Urinary bladder (tissue), 4 donors: Measurements from ENCODE around the gene MED27. TPM values are rescaled to one million over a fixed set of nuclear protein-coding genes. Genes with fewer than 3 reads are reported as not detected.
"Not testable (repeated sequence)": the region's sequence is repeated elsewhere in the genome, so short reads cannot be mapped to it uniquely, and the experiment has no call there.

ENCODE experiments used
- DNase-seq: peaks from one replicate; pipeline ENCODE4 v3.0.0-alpha.2; 2015; ENCODE audit errors: extremely low spot score
- H3K27ac ChIP-seq: one replicate; pipeline ENCODE4 v1.5.1; 2013; ENCODE audit warnings: low read depth, mild to moderate bottlenecking, moderate library complexity
- H3K36me3 ChIP-seq: one replicate; pipeline ENCODE4 v1.6.1; 2013; ENCODE audit warnings: mild to moderate bottlenecking, moderate library complexity; ENCODE audit not compliant: insufficient read depth
- H3K4me1 ChIP-seq: one replicate; pipeline ENCODE4 v1.6.1; 2013; ENCODE audit warnings: mild to moderate bottlenecking, moderate library complexity; ENCODE audit not compliant: insufficient read depth
- H3K4me3 ChIP-seq: one replicate; pipeline ENCODE4 v1.5.1; 2013; ENCODE audit warnings: low read depth, low read length
- WGBS: extraction: QIAGEN DNeasy Blood & Tissue Kit; methylation state at CpG from one replicate; pipeline ENCODE4 v1.1.7; 2013; 5-methylcytosine and 5-hydroxymethylcytosine counted together
- polyA plus RNA-seq: library from polyadenylated mRNA; stranded (reverse); fragments of 200-250 nt; gene quantifications from one replicate; pipeline ENCODE4 v1.2.3, GENCODE V29; 2013
- total RNA-seq: library from RNA; depleted of rRNA; stranded (reverse); fragments of >200 nt; gene quantifications from one replicate; pipeline ENCODE4 v1.2.3, GENCODE V29; 2014
- donor health status: healthy with polysubstance abuse.
- donor health status: healthy.

The MED27 gene
- total and polyA plus RNA-seq, 2 donors, result 7.7 to 26.6 TPM

- H3K27ac ChIP-seq, result no peak overlapping the region
- WGBS, result 97% methylated on average over 2 of the region's 2 CpGs
- H3K36me3 ChIP-seq, result peaks cover 3% of the 10 kb centered on the region
- H3K4me1 ChIP-seq, result peaks cover 1% of the 10 kb centered on the region
- no peak for DNase-seq
- H3K4me3 ChIP-seq, result no peak overlapping the region
These were observed 68.4 kb downstream of the MED27 start for GRCh38 chr9:132011309-132011708.

GRCh38 chr9:132010201-132010600 lies 69.5 kb downstream of the MED27 start:
- WGBS, result 85% methylated on average over 2 of the region's 2 CpGs
- not testable (repeated sequence) for H3K4me1 ChIP-seq, H3K4me3 ChIP-seq, H3K27ac ChIP-seq, H3K36me3 ChIP-seq, DNase-seq

- 86% methylated on average over 12 of the region's 12 CpGs for WGBS
- DNase-seq, result no peak
- peaks cover 3% of the 10 kb centered on the region for H3K36me3 ChIP-seq
- H3K27ac ChIP-seq, result no peak overlapping the region
- peaks cover 1% of the 10 kb centered on the region for H3K4me1 ChIP-seq
- no peak overlapping the region for H3K4me3 ChIP-seq
These were observed 70.5 kb downstream of the MED27 start for GRCh38 chr9:132008855-132009812.

GRCh38 chr9:132008184-132008803 lies 71.4 kb downstream of the MED27 start:
- 71% methylated on average over 8 of the region's 8 CpGs for WGBS
- DNase-seq, result no peak
- H3K36me3 ChIP-seq, result peaks cover 3% of the 10 kb centered on the region
- H3K4me1 ChIP-seq, result peaks cover 1% of the 10 kb centered on the region
- no peak overlapping the region for H3K27ac ChIP-seq
- no peak overlapping the region for H3K4me3 ChIP-seq

DNA sequence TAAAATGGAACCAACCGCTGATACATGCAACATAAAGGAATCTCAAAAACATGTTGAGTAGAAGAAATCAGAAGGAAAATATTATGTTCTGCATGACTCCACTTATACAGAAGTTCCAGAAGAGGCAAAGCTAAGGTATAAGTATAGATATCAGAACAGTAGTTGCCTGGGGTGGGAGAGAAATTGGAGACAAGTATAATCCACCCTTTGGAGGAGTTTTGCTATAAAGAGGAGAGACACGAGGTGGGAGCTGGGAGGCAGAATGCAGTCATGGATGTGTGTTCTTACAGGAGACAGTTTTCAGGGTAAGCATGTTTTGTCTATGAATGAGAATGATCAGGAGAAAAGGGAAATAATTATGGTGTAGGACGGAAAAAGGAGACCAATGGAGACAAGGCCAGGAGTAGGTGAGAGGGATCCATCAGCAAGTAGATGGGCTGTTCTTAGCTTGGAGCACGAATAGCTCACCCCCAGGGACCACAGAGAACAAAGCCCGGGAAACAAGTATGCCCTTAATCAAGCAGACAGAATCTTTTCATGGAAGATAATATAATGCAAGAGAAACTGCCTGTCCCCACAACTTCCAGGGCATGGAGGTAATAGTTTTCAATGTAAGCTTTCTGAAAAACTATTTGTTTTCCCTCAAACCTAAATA lies 72.2 kb downstream of the MED27 start:
- 88% methylated on average over 5 of the region's 5 CpGs for WGBS

DNA sequence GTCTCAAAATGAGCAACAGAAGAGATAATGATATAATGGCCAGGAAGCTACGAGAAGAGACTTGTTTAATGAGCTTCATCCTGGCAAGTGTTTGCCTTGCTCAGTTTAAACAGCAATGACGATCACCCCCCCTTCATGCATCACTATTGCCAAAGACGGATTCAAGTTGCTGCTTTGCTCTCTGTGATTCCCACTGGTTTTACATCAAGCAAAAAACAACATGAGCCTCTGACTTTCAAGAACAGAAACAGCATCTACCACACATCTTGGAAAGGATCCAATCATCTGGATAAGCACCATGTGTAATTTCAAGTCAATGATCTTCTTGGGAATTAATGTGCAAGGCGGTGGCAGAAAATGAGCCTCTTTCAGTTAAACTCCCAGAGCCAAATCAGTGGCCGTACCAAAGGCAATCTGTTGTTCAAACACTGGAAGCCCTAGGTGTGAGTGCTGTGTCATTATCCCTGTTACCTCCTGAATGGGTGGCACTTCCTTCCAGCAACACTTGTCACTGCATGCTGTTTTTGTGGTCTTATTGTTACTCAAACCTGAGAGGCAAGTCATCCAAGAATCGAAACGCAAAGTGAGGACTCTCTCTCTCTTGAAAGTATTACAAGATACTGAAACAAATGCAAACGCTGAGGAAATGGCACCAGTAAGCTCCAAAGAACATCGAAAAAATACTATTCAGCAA lies 72.8 kb downstream of the MED27 start:
- H3K4me3 ChIP-seq, result no peak overlapping the region
- WGBS, result 68% methylated on average over 9 of the region's 9 CpGs
- H3K36me3 ChIP-seq, result no peaks in the 10 kb centered on the region
- H3K4me1 ChIP-seq, result peaks cover 1% of the 10 kb centered on the region
- no peak overlapping the region for H3K27ac ChIP-seq
- DNase-seq, result no peak

More for the DNA sequence above, 72.2 kb downstream of the MED27 start:
- H3K4me3 ChIP-seq, result no peak overlapping the region
- no peak for DNase-seq
- H3K36me3 ChIP-seq, result no peaks in the 10 kb centered on the region
- peaks cover 1% of the 10 kb centered on the region for H3K4me1 ChIP-seq
- no peak overlapping the region for H3K27ac ChIP-seq

- Histone ChIP-seq H3K4me1 (peaks cover 1% of the 10 kb centered on the region), H3K27ac (no peak overlapping the region), H3K36me3 (no peaks in the 10 kb centered on the region), H3K4me3 (no peak overlapping the region)
- DNase-seq, result no peak
- WGBS, result 74% methylated on average over 6 of the region's 6 CpGs
These were observed 73.8 kb downstream of the MED27 start for GRCh38 chr9:132005899-132006298.

- DNase-seq, result no peak
- H3K4me1 ChIP-seq, result peaks cover 1% of the 10 kb centered on the region
- WGBS, result 92% methylated on average over 5 of the region's 5 CpGs
These were observed 75.3 kb downstream of the MED27 start for GRCh38 chr9:132004323-132004722.

GRCh38 chr9:132003896-132004295 lies 75.8 kb downstream of the MED27 start:
- Histone ChIP-seq H3K27ac (no peak overlapping the region), H3K4me3 (no peak overlapping the region), H3K36me3 (no peaks in the 10 kb centered on the region), H3K4me1 (peaks cover 1% of the 10 kb centered on the region)
- DNase-seq, result no peak
- 87% methylated on average over 9 of the region's 9 CpGs for WGBS

More at GRCh38 chr9:132004323-132004722, 75.3 kb downstream of the MED27 start:
- H3K36me3 ChIP-seq, result no peaks in the 10 kb centered on the region
- H3K4me3 ChIP-seq, result no peak overlapping the region
- no peak overlapping the region for H3K27ac ChIP-seq

- Histone ChIP-seq H3K4me1 (peaks cover 1% of the 10 kb centered on the region), H3K4me3 (no peak overlapping the region), H3K36me3 (no peaks in the 10 kb centered on the region), H3K27ac (no peak overlapping the region)
- WGBS, result 95% methylated on average over 5 of the region's 5 CpGs
- no peak for DNase-seq
These were observed 76.4 kb downstream of the MED27 start for GRCh38 chr9:132003319-132003704.

DNA sequence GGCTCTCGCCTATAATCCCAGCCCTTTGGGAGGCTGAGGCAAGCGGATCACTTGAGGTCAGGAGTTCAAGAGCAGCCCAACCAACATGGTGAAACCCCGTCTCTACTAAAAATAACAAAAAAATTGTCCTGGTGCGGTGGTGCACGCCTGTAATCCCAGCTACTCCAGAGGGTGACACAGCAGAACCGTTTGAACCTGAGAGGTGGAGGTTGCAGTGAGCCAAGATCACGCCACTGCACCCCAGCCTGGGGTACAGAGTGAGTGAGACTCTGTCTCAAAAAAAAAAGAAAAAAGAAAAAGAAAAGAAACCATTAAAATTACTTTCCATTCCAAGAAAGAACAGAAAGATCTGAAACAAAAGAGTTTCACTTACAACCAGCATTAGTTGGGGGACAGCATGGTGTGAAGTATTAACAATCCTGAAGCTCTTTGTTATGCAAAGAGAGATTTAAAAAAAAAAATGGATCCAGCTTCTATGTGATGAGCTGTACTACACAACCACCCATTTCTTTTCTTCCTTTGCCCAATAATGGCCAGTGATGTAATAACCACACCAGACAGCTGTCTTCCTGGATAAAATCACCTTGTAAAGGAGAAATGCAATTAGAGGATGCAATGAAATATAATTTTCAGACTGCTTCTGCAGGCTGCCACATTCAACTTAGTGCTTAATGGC lies 76.9 kb downstream of the MED27 start:
- Histone ChIP-seq H3K27ac (no peak overlapping the region), H3K4me1 (peaks cover 1% of the 10 kb centered on the region), H3K36me3 (no peaks in the 10 kb centered on the region), H3K4me3 (no peak overlapping the region)
- DNase-seq, result no peak
- 86% methylated on average over 7 of the region's 7 CpGs for WGBS

DNA sequence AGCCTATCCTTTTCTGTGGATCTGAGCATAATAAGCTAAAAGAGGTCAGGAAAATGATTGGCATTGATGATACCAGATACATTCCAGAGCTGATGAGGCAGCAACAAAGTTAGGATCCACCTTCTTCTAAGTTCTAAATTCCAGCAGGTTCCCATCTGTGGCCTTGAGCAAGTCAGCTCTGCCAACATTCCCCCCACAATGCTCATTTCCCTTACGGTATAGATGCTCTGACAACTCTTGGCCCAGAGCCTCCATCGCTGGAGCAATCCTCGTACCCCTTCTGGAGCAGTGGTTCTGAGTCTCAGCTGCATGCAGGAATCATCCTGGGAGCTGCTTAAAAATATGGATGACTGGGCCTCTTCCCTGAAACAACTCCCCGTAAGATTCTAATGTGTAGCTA lies 78.1 kb downstream of the MED27 start:
- Histone ChIP-seq H3K27ac (no peak overlapping the region), H3K4me1 (no peaks in the 10 kb centered on the region), H3K4me3 (no peak overlapping the region), H3K36me3 (no peaks in the 10 kb centered on the region)
- 89% methylated on average over 4 of the region's 4 CpGs for WGBS
- DNase-seq, result no peak

GRCh38 chr9:132000659-132001058 lies 79.0 kb downstream of the MED27 start:
- H3K27ac ChIP-seq, result no peak overlapping the region
- DNase-seq, result no peak
- 97% methylated on average over 3 of the region's 3 CpGs for WGBS
- H3K4me1 ChIP-seq, result no peaks in the 10 kb centered on the region
- H3K4me3 ChIP-seq, result no peak overlapping the region
- H3K36me3 ChIP-seq, result no peaks in the 10 kb centered on the region
